Epithelial cell of esophagus (primary cell): Measurements from ENCODE around the gene MOSPD2.
A peak's percentile ranks its signal among the peaks of the same experiment; 100 is the strongest.

Experiments used
- DNase-seq: peaks from one replicate; pipeline ENCODE4 v3.0.0; 2010; ENCODE audit warnings: low read depth
- H3K4me3 ChIP-seq: 2 replicates; pipeline ENCODE4 v1.5.1; 2011; ENCODE audit warnings: mild to moderate bottlenecking, low read length, control low read depth
- TF ChIP-seq, protein P1 (sequence below): IDR thresholded peaks from 2 replicates; pipeline ENCODE4 v1.5.1; 2011; ENCODE audit warnings: low read depth, mild to moderate bottlenecking, low read length, control low read depth, inconsistent platforms; ENCODE audit not compliant: insufficient read depth; ENCODE audit errors: missing control alignments

Gene MOSPD2

DNA sequence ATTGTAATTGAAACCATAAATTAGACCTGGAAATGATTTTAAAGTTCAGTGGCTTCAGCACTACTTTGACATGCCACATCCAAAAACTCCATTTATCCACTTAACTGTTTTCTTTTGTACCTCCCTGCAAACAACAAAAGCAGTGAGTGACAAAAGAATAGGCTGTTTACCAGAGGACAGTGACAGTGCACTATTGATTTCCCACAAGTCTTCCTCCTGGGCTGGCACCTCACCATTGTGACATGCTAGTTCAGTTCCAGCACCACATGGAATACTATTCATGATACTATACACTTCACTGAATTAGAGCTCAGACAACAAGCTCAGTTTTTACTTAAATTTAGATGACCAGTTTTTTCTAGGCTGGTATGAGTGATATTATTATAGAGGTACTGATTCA lies 29.3 kb downstream of the MOSPD2 start:
- no peak overlapping the region for H3K4me3 ChIP-seq
- TF ChIP-seq, protein P1, sequence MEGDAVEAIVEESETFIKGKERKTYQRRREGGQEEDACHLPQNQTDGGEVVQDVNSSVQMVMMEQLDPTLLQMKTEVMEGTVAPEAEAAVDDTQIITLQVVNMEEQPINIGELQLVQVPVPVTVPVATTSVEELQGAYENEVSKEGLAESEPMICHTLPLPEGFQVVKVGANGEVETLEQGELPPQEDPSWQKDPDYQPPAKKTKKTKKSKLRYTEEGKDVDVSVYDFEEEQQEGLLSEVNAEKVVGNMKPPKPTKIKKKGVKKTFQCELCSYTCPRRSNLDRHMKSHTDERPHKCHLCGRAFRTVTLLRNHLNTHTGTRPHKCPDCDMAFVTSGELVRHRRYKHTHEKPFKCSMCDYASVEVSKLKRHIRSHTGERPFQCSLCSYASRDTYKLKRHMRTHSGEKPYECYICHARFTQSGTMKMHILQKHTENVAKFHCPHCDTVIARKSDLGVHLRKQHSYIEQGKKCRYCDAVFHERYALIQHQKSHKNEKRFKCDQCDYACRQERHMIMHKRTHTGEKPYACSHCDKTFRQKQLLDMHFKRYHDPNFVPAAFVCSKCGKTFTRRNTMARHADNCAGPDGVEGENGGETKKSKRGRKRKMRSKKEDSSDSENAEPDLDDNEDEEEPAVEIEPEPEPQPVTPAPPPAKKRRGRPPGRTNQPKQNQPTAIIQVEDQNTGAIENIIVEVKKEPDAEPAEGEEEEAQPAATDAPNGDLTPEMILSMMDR, result no peak
- DNase-seq, result no peak

DNA sequence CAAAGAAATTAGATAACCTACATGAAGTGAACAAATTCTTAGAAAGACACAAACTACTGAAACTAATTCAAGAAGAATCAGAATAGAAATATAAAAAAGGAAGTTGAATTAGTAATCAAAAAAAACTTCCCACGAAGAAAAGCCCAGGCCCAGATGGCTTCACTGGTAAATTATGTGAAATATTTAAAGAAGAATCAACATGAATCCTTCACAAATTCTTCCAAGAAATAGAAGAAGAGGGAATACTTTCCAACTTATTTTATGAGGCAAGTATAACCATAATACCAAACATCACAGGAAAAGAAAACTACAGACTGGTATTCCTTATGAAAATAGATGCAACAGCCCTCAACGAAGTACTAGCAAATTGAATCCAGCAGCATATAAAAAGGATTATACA lies 30.7 kb downstream of the MOSPD2 start:
- no peak for DNase-seq
- TF ChIP-seq, protein P1, result no peak
- H3K4me3 ChIP-seq, result no peak overlapping the region

DNA sequence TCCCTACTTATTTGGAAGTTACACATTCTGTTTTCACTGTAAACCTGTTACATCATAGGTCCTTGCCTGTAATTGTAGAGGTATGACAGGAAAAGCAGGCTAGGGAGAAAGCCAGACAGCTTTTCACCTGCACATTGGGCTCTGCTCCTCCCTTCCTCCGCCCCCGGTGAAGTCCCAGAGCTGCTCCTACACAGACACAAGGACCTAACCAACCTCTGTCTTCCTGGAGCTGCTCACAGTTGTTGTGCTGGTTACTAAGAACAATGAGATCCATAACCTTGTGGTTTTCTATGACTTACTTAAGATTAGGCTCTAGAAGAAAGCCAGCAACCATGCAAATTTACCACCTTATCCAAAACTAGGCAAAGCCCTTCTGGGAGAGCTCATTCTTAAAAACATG lies 40.0 kb downstream of the MOSPD2 start:
- TF ChIP-seq, protein P1, result no peak
- H3K4me3 ChIP-seq, result no peak overlapping the region
- peak; percentile 54 for DNase-seq

DNA sequence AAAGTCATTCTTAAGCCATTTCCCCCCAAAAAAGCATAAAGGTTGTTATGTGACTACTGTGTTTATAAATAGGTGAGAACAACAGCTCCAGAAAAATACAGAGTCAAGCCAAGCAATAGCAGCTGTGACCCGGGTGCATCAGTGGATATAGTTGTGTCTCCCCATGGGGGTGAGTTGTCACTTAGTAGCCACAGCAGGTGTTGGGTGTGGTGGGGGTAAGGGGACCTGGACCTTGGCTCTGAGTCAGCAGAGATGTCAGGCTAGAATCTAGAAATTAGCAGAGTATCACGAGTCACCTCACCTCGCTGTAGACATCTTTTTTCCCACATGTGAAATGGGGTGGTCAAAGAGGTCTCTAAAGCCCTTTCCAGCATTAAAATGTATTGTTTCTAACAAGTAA lies 42.4 kb downstream of the MOSPD2 start:
- no peak overlapping the region for H3K4me3 ChIP-seq
- TF ChIP-seq, protein P1, result no peak
- DNase-seq, result no peak

DNA sequence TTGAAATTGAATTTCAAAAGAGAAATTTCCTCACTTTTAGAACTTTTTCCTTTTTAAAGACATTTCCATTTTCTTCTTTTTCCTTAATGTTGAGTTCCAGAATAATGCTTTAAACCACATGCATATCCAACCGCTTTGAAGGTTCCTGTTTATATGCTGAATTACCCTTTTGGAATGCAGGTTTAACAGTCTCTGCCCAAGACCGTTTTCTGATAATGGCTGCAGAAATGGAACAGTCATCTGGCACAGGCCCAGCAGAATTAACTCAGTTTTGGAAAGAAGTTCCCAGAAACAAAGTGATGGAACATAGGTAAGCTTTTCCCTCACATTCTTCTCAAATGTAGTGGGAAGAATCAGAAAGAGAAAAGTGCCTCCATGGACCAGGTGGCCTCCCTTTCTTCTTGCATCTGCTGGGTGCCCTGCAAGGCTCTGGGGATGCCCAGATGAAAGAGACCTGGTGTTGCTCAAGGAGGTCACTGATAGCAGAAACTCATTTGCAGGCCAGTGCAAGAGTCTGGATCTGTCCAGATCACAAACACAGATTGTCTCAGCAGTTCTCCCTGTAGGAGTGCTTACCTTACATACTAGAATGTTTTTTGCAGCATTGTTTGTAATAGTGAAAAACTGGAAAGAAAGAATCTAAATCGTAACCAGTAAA lies 42.9 kb downstream of the MOSPD2 start:
- TF ChIP-seq, protein P1, result no peak
- H3K4me3 ChIP-seq, result no peak overlapping the region
- DNase-seq, result peak; percentile 14

DNA sequence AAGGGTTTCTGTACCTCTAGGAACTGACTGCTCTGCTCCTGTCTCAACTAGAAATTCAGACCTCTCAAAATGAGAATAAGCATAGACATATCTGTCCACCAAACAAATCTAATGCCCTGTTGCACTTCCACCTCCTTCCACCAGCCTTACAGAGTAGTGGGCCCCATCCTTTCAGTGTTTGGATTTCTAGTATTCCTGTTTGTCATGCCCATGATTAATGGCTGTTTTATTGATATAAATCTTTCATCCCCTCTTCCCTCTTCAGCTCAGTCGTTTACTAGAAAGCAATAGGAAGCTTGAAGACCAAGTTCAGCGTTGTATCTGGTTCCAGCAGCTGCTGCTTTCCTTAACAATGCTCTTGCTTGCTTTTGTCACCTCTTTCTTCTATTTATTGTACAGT lies 46.2 kb downstream of the MOSPD2 start:
- TF ChIP-seq, protein P1, result no peak
- H3K4me3 ChIP-seq, result no peak overlapping the region
- no peak for DNase-seq

DNA sequence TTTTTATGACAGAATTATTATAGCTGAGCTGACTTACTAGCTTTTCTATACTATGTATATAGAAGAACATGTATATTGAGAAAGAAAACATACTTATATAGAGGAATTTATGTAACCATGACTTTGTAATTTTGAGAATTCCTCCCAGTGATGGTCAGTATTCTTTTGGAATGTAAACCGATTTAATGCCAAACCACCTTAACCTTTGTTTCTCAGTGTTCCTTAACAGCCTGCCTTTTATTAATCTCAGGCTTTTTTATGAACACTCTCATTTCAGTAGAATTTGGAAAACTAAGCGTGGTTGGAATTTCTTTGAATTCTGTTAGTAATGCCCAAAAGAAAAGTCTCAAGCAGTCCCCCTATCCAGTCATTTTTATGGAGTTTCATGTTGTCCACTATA lies 47.0 kb downstream of the MOSPD2 start:
- DNase-seq, result no peak
- no peak overlapping the region for H3K4me3 ChIP-seq
- TF ChIP-seq, protein P1, result no peak
